SU-DHL-6 (cell line): Measurements from ENCODE around the gene COMT.

Experiments used
- H2AFZ ChIP-seq: fragments of 200-600 bp; sonication (generic); 2 replicates; pipeline ENCODE4 v1.6.1; 2014; ENCODE audit warnings: low read depth, mild to moderate bottlenecking, moderate library complexity, mixed read lengths, antibody characterized with exemption, low read length; ENCODE audit not compliant: severe bottlenecking
- H3F3A ChIP-seq: fragments of 200-600 bp; shearing (Covaris generic); 2 replicates; pipeline ENCODE4 v1.6.0; 2016; ENCODE audit warnings: antibody characterized with exemption, mild to moderate bottlenecking; ENCODE audit not compliant: insufficient read depth
- H3K27ac ChIP-seq: fragments of 200-600 bp; sonication (generic); 2 replicates; pipeline ENCODE4 v1.5.1; 2016; ENCODE audit warnings: low read depth, mild to moderate bottlenecking, low read length, moderate library complexity, mixed read lengths
- H3K27me3 ChIP-seq: fragments of 200-600 bp; sonication (generic), shearing (Covaris generic); 2 replicates; pipeline ENCODE4 v1.6.0; 2014; ENCODE audit warnings: mild to moderate bottlenecking, low read length
- H3K36me3 ChIP-seq: fragments of 200-600 bp; sonication (generic); 2 replicates; pipeline ENCODE4 v1.6.1; 2014; ENCODE audit warnings: mild to moderate bottlenecking, low read length, mixed read lengths
- H3K4me2 ChIP-seq: fragments of 300-600, 200-600 bp; shearing (Covaris generic), sonication (generic); 2 replicates; pipeline ENCODE4 v1.6.0; 2014; ENCODE audit warnings: low read length, low read depth, mild to moderate bottlenecking; ENCODE audit not compliant: poor library complexity, severe bottlenecking
- H3K4me3 ChIP-seq: fragments of 200-600 bp; sonication (generic); 2 replicates; pipeline ENCODE4 v1.5.1; 2014; ENCODE audit warnings: antibody characterized with exemption, low read length, mild to moderate bottlenecking, mixed read lengths; ENCODE audit not compliant: insufficient read depth, poor library complexity, severe bottlenecking
- H3K79me2 ChIP-seq: fragments of 200-600 bp; sonication (generic); 2 replicates; pipeline ENCODE4 v1.6.1; 2014; ENCODE audit warnings: mild to moderate bottlenecking, low read length, moderate library complexity; ENCODE audit not compliant: insufficient read depth
- H3K9ac ChIP-seq: fragments of 200-600 bp; sonication (generic); 2 replicates; pipeline ENCODE4 v1.7.0; 2014; ENCODE audit warnings: mild to moderate bottlenecking, low read length
- H3K9me2 ChIP-seq: fragments of 200-600 bp; sonication (generic); replicated peaks from 2 replicates; pipeline ENCODE4 v1.6.1; 2014; ENCODE audit warnings: low read length; ENCODE audit not compliant: insufficient read depth
- H3K9me3 ChIP-seq: fragments of 200-600 bp; sonication (generic); 2 replicates; pipeline ENCODE4 v1.6.1; 2014; ENCODE audit warnings: low read length, mixed read lengths; ENCODE audit not compliant: insufficient read depth
- H4K20me1 ChIP-seq: fragments of 200-600 bp; sonication (generic); 2 replicates; pipeline ENCODE4 v1.6.1; 2014; ENCODE audit warnings: low read depth, mild to moderate bottlenecking, antibody characterized with exemption, low read length, moderate library complexity, mixed read lengths
- CTCF ChIP-seq: fragments of 200-600 bp; sonication (generic); IDR thresholded peaks from one replicate; pipeline ENCODE4 v1.5.1; 2017; ENCODE audit warnings: antibody characterized with exemption, mild to moderate bottlenecking, low read length, moderate library complexity; ENCODE audit not compliant: insufficient read depth, poor library complexity, severe bottlenecking
- EZH2phosphoT487 ChIP-seq: fragments of 200-600 bp; sonication (generic), shearing (Covaris generic); conservative IDR thresholded peaks from 2 replicates; pipeline ENCODE4 v1.6.1; 2018; ENCODE audit warnings: mild to moderate bottlenecking, antibody characterized with exemption, low read length, moderate library complexity, mixed read lengths

COMT gene

GRCh38 chr22:19903031-19903430 is 38.5 kb upstream of the COMT start:
- Histone ChIP-seq H3K36me3 (no peaks in the 10 kb centered on the region), H3K27ac (no peak overlapping the region), H3K79me2 (no peaks in the 10 kb centered on the region), H3F3A (no peaks in the 10 kb centered on the region), H2AFZ (no peak overlapping the region), H3K4me3 (no peak overlapping the region), H3K4me2 (no peak overlapping the region), H3K9me3 (no peaks in the 10 kb centered on the region), H4K20me1 (no peaks in the 10 kb centered on the region), H3K27me3 (no peaks in the 10 kb centered on the region), H3K9me2 (no peaks in the 10 kb centered on the region), H3K9ac (no peak overlapping the region)
- TF ChIP-seq CTCF (no peak), EZH2phosphoT487 (no peak)

- no peaks in the 10 kb centered on the region for H4K20me1 ChIP-seq
- H3K4me3 ChIP-seq: no peak overlapping the region
- TF ChIP-seq EZH2phosphoT487: no peak
- TF ChIP-seq CTCF: no peak
- no peaks in the 10 kb centered on the region for H3F3A ChIP-seq
- no peak overlapping the region for H3K4me2 ChIP-seq
- no peaks in the 10 kb centered on the region for H3K9me3 ChIP-seq
- no peak overlapping the region for H3K27ac ChIP-seq
- H3K79me2 ChIP-seq: no peaks in the 10 kb centered on the region
- no peaks in the 10 kb centered on the region for H3K27me3 ChIP-seq
- H3K36me3 ChIP-seq: no peaks in the 10 kb centered on the region
- H3K9ac ChIP-seq: no peak overlapping the region
- no peaks in the 10 kb centered on the region for H3K9me2 ChIP-seq
- no peak overlapping the region for H2AFZ ChIP-seq
These were observed 38.1 kb upstream of the COMT start for GRCh38 chr22:19903513-19903912.

- no peak overlapping the region for H3K4me3 ChIP-seq
- no peak overlapping the region for H3K9ac ChIP-seq
- H3K9me3 ChIP-seq: no peaks in the 10 kb centered on the region
- H3K27ac ChIP-seq: no peak overlapping the region
- no peaks in the 10 kb centered on the region for H3F3A ChIP-seq
- H3K9me2 ChIP-seq: no peaks in the 10 kb centered on the region
- TF ChIP-seq EZH2phosphoT487: no peak
- TF ChIP-seq CTCF: no peak
- H3K27me3 ChIP-seq: no peaks in the 10 kb centered on the region
- H3K36me3 ChIP-seq: no peaks in the 10 kb centered on the region
- H3K4me2 ChIP-seq: no peak overlapping the region
- no peak overlapping the region for H2AFZ ChIP-seq
- no peaks in the 10 kb centered on the region for H3K79me2 ChIP-seq
- no peaks in the 10 kb centered on the region for H4K20me1 ChIP-seq
These were observed 37.3 kb upstream of the COMT start for GRCh38 chr22:19904174-19904856.
